Endothelial cell of umbilical vein (primary cell): ENCODE measurements around the gene LSMEM2. TPM values are rescaled to one million over a fixed set of nuclear protein-coding genes. Genes with fewer than 3 reads are reported as not detected.

Experiments
- BruUV-seq: library from RNA; stranded (reverse); fragments of 400-500 nt; replicated peaks from 2 replicates; lab custom pipeline; 2021; lab: Mats Ljungman, UMichigan
- CTCF ChIA-PET: fragments of 300-600, 350-600 bp; sonication (Branson Sonifier 250); formaldehyde crosslinking; loops from one replicate; lab custom pipeline; 2021; ENCODE audit warnings: antibody characterized with exemption, inconsistent platforms; lab: Charles Lee
- POLR2A ChIA-PET: fragments of 300-600, 350-600 bp; sonication (Branson Sonifier 250); formaldehyde crosslinking; loops from one replicate; lab custom pipeline; 2021; ENCODE audit warnings: antibody characterized with exemption, inconsistent platforms; lab: Charles Lee
- DNase-seq: peaks from one replicate; pipeline ENCODE4 v3.0.0-alpha.2; 2011; ENCODE audit warnings: low read depth, low spot score
- FAIRE-seq: peaks from 2 replicates; lab custom pipeline; 2011; peaks lifted over from hg19 to GRCh38; lab: Jason Lieb, UNC
- H2AFZ ChIP-seq: 2 replicates; pipeline ENCODE4 v1.6.0; 2012; ENCODE audit warnings: low read depth, low read length, control low read depth, inconsistent platforms
- H3K27ac ChIP-seq: 2 replicates; pipeline ENCODE4 v1.5.1; 2011; ENCODE audit warnings: low read depth, mild to moderate bottlenecking, control low read depth, low read length, moderate library complexity; ENCODE audit not compliant: insufficient read depth
- H3K27me3 ChIP-seq, 2 experiments: 2 replicates each; pipeline versions ENCODE4 v1.6.0 to v1.6.1; 2011; ENCODE audit warnings: low read length in 2 of 2, mixed read lengths in 1 of 2; ENCODE audit not compliant: control insufficient read depth in 2 of 2, insufficient read depth in 2 of 2
- H3K36me3 ChIP-seq, 2 experiments: 2 replicates in 1 of 2; 3 replicates in 1 of 2; pipeline ENCODE4 v1.5.1; 2011; ENCODE audit warnings: low read length in 2 of 2, mild to moderate bottlenecking in 1 of 2, moderate library complexity in 1 of 2; ENCODE audit not compliant: control insufficient read depth in 2 of 2, insufficient read depth in 2 of 2; ENCODE audit errors: extremely low read depth in 1 of 2
- H3K4me1 ChIP-seq: 3 replicates; pipeline ENCODE4 v1.5.1; 2011; ENCODE audit warnings: mild to moderate bottlenecking, low read length; ENCODE audit not compliant: control insufficient read depth, insufficient read depth; ENCODE audit errors: extremely low read depth
- H3K4me2 ChIP-seq: 2 replicates; pipeline ENCODE4 v1.6.1; 2011; ENCODE audit warnings: low read length, control low read depth, mixed read lengths; ENCODE audit not compliant: insufficient read depth
- H3K4me3 ChIP-seq, 3 experiments: fragments of 200-600 bp in 1 of 3; sonication (generic), shearing (Covaris generic) in 1 of 3; replicated peaks in 1 of 3; 2 replicates each; pipeline ENCODE4 v1.5.1; 2011 to 2016; ENCODE audit warnings: control low read depth in 3 of 3, low read length in 3 of 3, mild to moderate bottlenecking in 2 of 3, inconsistent platforms in 1 of 3, low read depth in 1 of 3, moderate library complexity in 1 of 3; ENCODE audit not compliant: insufficient read depth in 1 of 3
- H3K79me2 ChIP-seq: 2 replicates; pipeline ENCODE4 v1.6.0; 2012; ENCODE audit warnings: low read length, inconsistent platforms; ENCODE audit not compliant: control insufficient read depth, insufficient read depth
- H3K9ac ChIP-seq: replicated peaks from 2 replicates; pipeline ENCODE3; 2011; ENCODE audit warnings: low read length, control low read depth; ENCODE audit not compliant: insufficient read depth; ENCODE audit errors: extremely low read depth
- H3K9me1 ChIP-seq: replicated peaks from 3 replicates; pipeline ENCODE4 v1.6.0; 2011; ENCODE audit warnings: mild to moderate bottlenecking, low read length; ENCODE audit not compliant: control insufficient read depth, insufficient read depth; ENCODE audit errors: extremely low read depth
- H3K9me3 ChIP-seq: replicated peaks from 2 replicates; pipeline ENCODE4 v1.5.1; 2012; ENCODE audit warnings: low read length, inconsistent platforms; ENCODE audit not compliant: control insufficient read depth, insufficient read depth
- H4K20me1 ChIP-seq: replicated peaks from 2 replicates; pipeline ENCODE3; 2011; ENCODE audit warnings: mild to moderate bottlenecking, low read length; ENCODE audit not compliant: control insufficient read depth, insufficient read depth; ENCODE audit errors: extremely low read depth
- CTCF ChIP-seq, 2 donors: IDR thresholded peaks; 1 replicate in 1 of 2; 2 replicates in 1 of 2; pipeline ENCODE4 v1.5.1; 2011; ENCODE audit warnings: low read length in 2 of 2, mild to moderate bottlenecking in 2 of 2, moderate library complexity in 2 of 2, control low read depth in 1 of 2, inconsistent platforms in 1 of 2, low read depth in 1 of 2; ENCODE audit not compliant: insufficient read depth in 1 of 2; ENCODE audit errors: extremely low read depth in 1 of 2
- EZH2 ChIP-seq: IDR thresholded peaks from 2 replicates; pipeline ENCODE4 v1.6.1; 2012; ENCODE audit warnings: borderline replicate concordance, low read depth, mild to moderate bottlenecking, moderate library complexity, low read length, inconsistent platforms; ENCODE audit not compliant: severe bottlenecking
- FOS ChIP-seq: IDR thresholded peaks from 2 replicates; pipeline ENCODE4 v1.6.1; 2011; ENCODE audit warnings: mild to moderate bottlenecking, low read length, moderate library complexity, borderline replicate concordance; ENCODE audit not compliant: insufficient read depth
- GATA2 ChIP-seq: IDR thresholded peaks from 2 replicates; pipeline ENCODE4 v1.7.0; 2011; ENCODE audit warnings: low read depth, mild to moderate bottlenecking, moderate library complexity, mixed read lengths, low read length; ENCODE audit not compliant: insufficient read length, insufficient read depth
- JUN ChIP-seq: IDR thresholded peaks from 2 replicates; pipeline ENCODE4 v1.6.1; 2011; ENCODE audit warnings: borderline replicate concordance, low read depth; ENCODE audit not compliant: insufficient read length, insufficient read depth
- MAX ChIP-seq: IDR thresholded peaks from 2 replicates; pipeline ENCODE4 v1.6.1; 2011; ENCODE audit not compliant: insufficient read depth, insufficient read length
- MYC ChIP-seq: IDR thresholded peaks from one replicate; pipeline ENCODE4 v1.6.1; 2011; ENCODE audit warnings: mild to moderate bottlenecking, low read depth, low read length
- POLR2A ChIP-seq: IDR thresholded peaks from 2 replicates; pipeline ENCODE4 v1.6.1; 2012; ENCODE audit warnings: low read depth, mild to moderate bottlenecking, control low read depth, low read length
- POLR2AphosphoS5 ChIP-seq: IDR thresholded peaks from 2 replicates; pipeline ENCODE4 v1.6.1; 2012; ENCODE audit warnings: low read depth, mild to moderate bottlenecking, control low read depth, low read length, moderate library complexity; ENCODE audit not compliant: insufficient read depth
- dilution Hi-C: fragments of 300-500 bp; cut with MboI; formaldehyde crosslinking; loops from one replicate; pipeline ENCODE4 v1.15.0; 2019; ENCODE audit warnings: low sequenced_read_pairs; ENCODE audit not compliant: extremely low pct_ligation_motif_present
- intact Hi-C: fragments of 100-400 bp; cut with micrococcal nuclease; formaldehyde crosslinking; loops from one replicate; pipeline ENCODE4 v1.10.0; 2022
- polyA plus RNA-seq, 4 experiments: library from polyadenylated mRNA; depleted of rRNA in 3 of 4; stranded (reverse) in 3 of 4; unstranded in 1 of 4; fragments of >200 nt; gene quantifications; 2 replicates each; pipeline versions ENCODE4 v1.2.1 to v1.2.3, GENCODE V29; 2011 to 2012; ENCODE audit warnings: missing spikeins in 1 of 4
- total RNA-seq: library from RNA; stranded (reverse); gene quantifications from 2 replicates; pipeline ENCODE4 v1.2.3, GENCODE V29; 2021

Gene LSMEM2
- total and polyA plus RNA-seq, 2 donors (not counting 3 experiments of a cell fraction or from before 2014, with no cell fraction given), result not detected

GRCh38 chr3:50260942-50261441 lies 17.9 kb upstream of the LSMEM2 start:
- CTCF ChIA-PET, result interaction anchor here (1.5 to 3.6 kb wide), 2 partner anchors 15 to 67 kb away, joined by 4 to 28 read pairs; partner anchors contain the start of gene GNAT1
- Histone ChIP-seq H3K4me2 (peak overlapping the region; percentile 50), H3K27ac (peak overlapping the region; percentile 88), H3K4me1 (peaks cover 24% of the 10 kb centered on the region), H3K4me3 (no peak overlapping the region), H3K9me3 (no peaks in the 10 kb centered on the region), H4K20me1 (no peaks in the 10 kb centered on the region), H3K36me3 (peaks cover 14 to 27% of the 10 kb centered on the region in 2 experiments), H3K79me2 (peaks cover 15% of the 10 kb centered on the region), H3K9me1 (no peaks in the 10 kb centered on the region), H3K9ac (peak overlapping the region; percentile 89), H2AFZ (no peak overlapping the region), H3K27me3 (no peaks in the 10 kb centered on the region)
- dilution Hi-C loops (no loop called here), intact Hi-C loops (loop anchor here (1.0 to 10.0 kb wide), 5 partner anchors 12 to 136 kb away; no protein-coding TSS in a partner anchor)
- TF ChIP-seq JUN, result no peak
- no peak for TF ChIP-seq CTCF (IDR thresholded peaks at IDR 0.05; ENCODE audit: extremely low read depth in 1 of 2, insufficient read depth in 1 of 2, low read depth in 1 of 2, low read length in 2 of 2)
- no peak for TF ChIP-seq GATA2
- no peak for TF ChIP-seq MYC
- no peak for TF ChIP-seq POLR2AphosphoS5
- TF ChIP-seq EZH2, result no peak
- TF ChIP-seq FOS, result no peak
- TF ChIP-seq POLR2A, result no peak
- no peak for TF ChIP-seq MAX
- no peak for FAIRE-seq
- no TSS peak for BruUV-seq
- POLR2A ChIA-PET, result interaction anchor here (0.6 to 2.1 kb wide), 2 partner anchors 18 to 198 kb away, joined by 4 to 11 read pairs; no protein-coding TSS in a partner anchor
- DNase-seq, result no peak
